Stomach (tissue), 4 donors: ENCODE results near the gene PTPRG.

Source experiments
- POLR2A ChIP-seq, 4 donors: fragments of 450-650 bp; IDR thresholded peaks; one replicate each; pipeline ENCODE4 v1.6.1; 2016; ENCODE audit warnings: antibody characterized with exemption in 4 of 4, control low read depth in 2 of 4, mild to moderate bottlenecking in 1 of 4, moderate library complexity in 1 of 4
- POLR2AphosphoS5 ChIP-seq, 3 donors: sonication (generic); formaldehyde crosslinking; IDR thresholded peaks; one replicate each; pipeline ENCODE4 v1.6.1; 2016; ENCODE audit warnings: antibody characterized with exemption in 3 of 3
- TF ChIP-seq, protein P1 (sequence below), 7 experiments: fragments of 450-650 bp in 4 of 7; fragments of 200-600 bp in 3 of 7; sonication (generic) in 3 of 7; IDR thresholded peaks; one replicate each; pipeline ENCODE4 v1.5.1; 2016 to 2019; ENCODE audit warnings: antibody characterized with exemption in 7 of 7, control low read depth in 2 of 7, mild to moderate bottlenecking in 1 of 7

DNA sequence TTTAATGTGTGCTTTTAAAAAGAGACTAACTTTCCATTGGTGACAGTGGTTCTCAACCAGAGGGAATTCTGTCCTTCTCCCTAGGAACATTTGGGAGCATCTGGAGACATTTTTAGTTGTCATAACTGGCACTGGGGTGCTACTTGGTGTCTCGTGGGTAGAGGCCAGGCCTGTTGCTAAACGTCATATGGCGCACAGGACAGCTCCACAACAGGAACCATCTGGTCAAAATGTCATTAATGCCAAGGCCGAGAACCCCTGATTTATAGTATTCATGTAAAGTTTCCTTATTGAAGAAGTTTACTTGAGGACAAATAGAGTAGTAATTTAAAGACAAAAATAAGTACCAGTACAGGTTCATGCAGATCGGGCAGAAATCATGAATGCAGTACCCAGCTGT, 647.7 kb downstream of the PTPRG start:
- TF ChIP-seq POLR2A (IDR thresholded peaks at IDR 0.05) (no peak), POLR2AphosphoS5 (IDR thresholded peaks at IDR 0.05) (no peak)
- TF ChIP-seq, protein P1, sequence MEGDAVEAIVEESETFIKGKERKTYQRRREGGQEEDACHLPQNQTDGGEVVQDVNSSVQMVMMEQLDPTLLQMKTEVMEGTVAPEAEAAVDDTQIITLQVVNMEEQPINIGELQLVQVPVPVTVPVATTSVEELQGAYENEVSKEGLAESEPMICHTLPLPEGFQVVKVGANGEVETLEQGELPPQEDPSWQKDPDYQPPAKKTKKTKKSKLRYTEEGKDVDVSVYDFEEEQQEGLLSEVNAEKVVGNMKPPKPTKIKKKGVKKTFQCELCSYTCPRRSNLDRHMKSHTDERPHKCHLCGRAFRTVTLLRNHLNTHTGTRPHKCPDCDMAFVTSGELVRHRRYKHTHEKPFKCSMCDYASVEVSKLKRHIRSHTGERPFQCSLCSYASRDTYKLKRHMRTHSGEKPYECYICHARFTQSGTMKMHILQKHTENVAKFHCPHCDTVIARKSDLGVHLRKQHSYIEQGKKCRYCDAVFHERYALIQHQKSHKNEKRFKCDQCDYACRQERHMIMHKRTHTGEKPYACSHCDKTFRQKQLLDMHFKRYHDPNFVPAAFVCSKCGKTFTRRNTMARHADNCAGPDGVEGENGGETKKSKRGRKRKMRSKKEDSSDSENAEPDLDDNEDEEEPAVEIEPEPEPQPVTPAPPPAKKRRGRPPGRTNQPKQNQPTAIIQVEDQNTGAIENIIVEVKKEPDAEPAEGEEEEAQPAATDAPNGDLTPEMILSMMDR (IDR thresholded peaks at IDR 0.05), result no peak
